OCI-LY1 (cell line): Measurements from ENCODE around the gene CLTB.

ENCODE experiments used
- H2AFZ ChIP-seq: fragments of 200-600 bp; sonication (generic), shearing (Covaris generic); 2 replicates; pipeline ENCODE4 v1.6.0; 2014; ENCODE audit warnings: antibody characterized with exemption, mild to moderate bottlenecking, low read length
- H3F3A ChIP-seq: fragments of 200-600 bp; sonication (generic), shearing (Covaris generic); 2 replicates; pipeline ENCODE4 v1.6.0; 2014; ENCODE audit warnings: mild to moderate bottlenecking, antibody characterized with exemption, low read length, moderate library complexity; ENCODE audit not compliant: insufficient read depth
- H3K27ac ChIP-seq: fragments of 200-600 bp; sonication (generic); 2 replicates; pipeline ENCODE4 v1.5.1; 2014; ENCODE audit warnings: low read length, mixed run types, mild to moderate bottlenecking, low read depth; ENCODE audit not compliant: poor library complexity, severe bottlenecking
- H3K27me3 ChIP-seq: fragments of 200-600 bp; sonication (generic); 2 replicates; pipeline ENCODE4 v1.6.0; 2014; ENCODE audit warnings: antibody characterized with exemption, mild to moderate bottlenecking, low read length, moderate library complexity; ENCODE audit not compliant: insufficient read depth
- H3K36me3 ChIP-seq: fragments of 200-600 bp; sonication (generic); 2 replicates; pipeline ENCODE4 v1.6.1; 2014; ENCODE audit warnings: mild to moderate bottlenecking, antibody characterized with exemption, low read length, moderate library complexity, mixed read lengths; ENCODE audit not compliant: insufficient read depth
- H3K4me1 ChIP-seq: fragments of 200-600 bp; sonication (generic); 2 replicates; pipeline ENCODE4 v1.5.1; 2014; ENCODE audit warnings: mild to moderate bottlenecking, low read length, moderate library complexity; ENCODE audit not compliant: insufficient read depth, severe bottlenecking
- H3K4me2 ChIP-seq: fragments of 200-600 bp; sonication (generic), shearing (Covaris generic); 2 replicates; pipeline ENCODE4 v1.6.1; 2014; ENCODE audit warnings: low read length
- H3K4me3 ChIP-seq: fragments of 200-600 bp; sonication (generic); 2 replicates; pipeline ENCODE4 v1.5.1; 2014; ENCODE audit warnings: low read length, low read depth, mild to moderate bottlenecking, mixed read lengths; ENCODE audit not compliant: poor library complexity, severe bottlenecking
- H3K79me2 ChIP-seq: fragments of 200-600 bp; shearing (Covaris generic); 2 replicates; pipeline ENCODE4 v1.6.1; 2016; ENCODE audit warnings: mixed run types, low read length, mixed read lengths; ENCODE audit not compliant: insufficient read depth
- H3K9ac ChIP-seq: fragments of 200-600 bp; sonication (generic), shearing (Covaris generic); 2 replicates; pipeline ENCODE4 v1.6.1; 2014; ENCODE audit warnings: mild to moderate bottlenecking, low read length, mixed read lengths
- H3K9me2 ChIP-seq: fragments of 200-600 bp; sonication (generic), shearing (Covaris generic); 2 replicates; pipeline ENCODE4 v1.6.1; 2014; ENCODE audit warnings: low read depth, mild to moderate bottlenecking, low read length, mixed read lengths
- H3K9me3 ChIP-seq: fragments of 200-600 bp; shearing (Covaris generic); 2 replicates; pipeline ENCODE4 v1.6.1; 2014; ENCODE audit warnings: low read length, mixed read lengths
- H4K20me1 ChIP-seq: fragments of 200-600 bp; sonication (generic), shearing (Covaris generic); 2 replicates; pipeline ENCODE4 v1.6.0; 2016; ENCODE audit warnings: mild to moderate bottlenecking, low read length; ENCODE audit not compliant: insufficient read depth
- EZH2 ChIP-seq: fragments of 200-600 bp; sonication (generic), shearing (Covaris generic); IDR thresholded peaks from 2 replicates; pipeline ENCODE4 v1.8.0; 2017; ENCODE audit warnings: borderline replicate concordance, mixed run types, mild to moderate bottlenecking, antibody characterized with exemption, low read length, moderate library complexity, mixed read lengths
- TF ChIP-seq, protein P1 (sequence below): fragments of 200-600 bp; sonication (generic), shearing (Covaris generic); IDR thresholded peaks from 2 replicates; pipeline ENCODE4 v1.5.1; 2017; ENCODE audit warnings: mild to moderate bottlenecking, antibody characterized with exemption, low read length, moderate library complexity, mixed read lengths

Gene CLTB

DNA sequence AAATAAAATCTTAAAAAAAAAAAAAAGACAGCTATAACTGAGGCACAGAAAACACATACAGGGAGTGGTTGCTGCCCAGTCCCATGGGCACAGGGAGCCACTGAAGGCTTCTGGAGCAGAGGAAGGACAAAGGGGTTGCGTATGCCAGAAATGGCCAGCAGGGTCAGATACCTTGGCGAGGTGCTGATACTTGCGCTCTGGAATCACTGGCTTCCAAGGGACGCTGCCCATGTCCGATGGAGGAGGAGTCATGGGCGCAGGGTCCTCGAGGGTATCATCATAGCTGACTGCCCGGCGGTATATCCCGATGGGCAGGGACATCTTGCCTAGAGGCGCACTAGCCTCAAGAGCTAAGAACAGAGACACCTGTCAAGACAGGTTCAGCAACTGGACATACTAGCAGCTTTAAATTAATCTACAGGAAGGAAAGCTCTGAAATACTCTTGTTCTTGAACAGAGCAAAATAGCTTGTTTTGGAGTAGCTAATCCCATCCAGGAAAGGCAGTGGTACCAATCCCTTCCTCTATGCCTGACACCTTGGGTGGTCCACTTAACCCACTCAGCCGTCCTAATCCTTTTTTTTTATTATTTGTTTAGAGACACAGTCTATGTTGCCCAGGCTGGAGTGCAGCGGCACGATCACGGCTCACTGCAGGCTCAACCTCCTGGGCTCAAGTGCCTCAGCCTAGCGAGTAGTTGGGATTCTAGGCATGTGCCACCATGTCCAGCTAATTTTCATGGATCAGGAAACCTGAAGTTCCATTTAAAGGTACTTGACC is 60.8 kb downstream of the CLTB start:
- Histone ChIP-seq H3K9me2 (no peaks in the 10 kb centered on the region), H3K27me3 (no peaks in the 10 kb centered on the region), H3K4me1 (no peaks in the 10 kb centered on the region), H3K4me3 (no peak overlapping the region), H3K9me3 (no peaks in the 10 kb centered on the region), H3K27ac (no peak overlapping the region), H3K4me2 (no peak overlapping the region), H3K79me2 (0 out of 2 replicates have a peak, but pooled peaks cover 6% of the 10 kb centered on the region), H4K20me1 (no peaks in the 10 kb centered on the region), H3K9ac (no peak overlapping the region), H2AFZ (no peak overlapping the region), H3K36me3 (peaks cover 78% of the 10 kb centered on the region), H3F3A (no peaks in the 10 kb centered on the region)
- TF ChIP-seq, protein P1, sequence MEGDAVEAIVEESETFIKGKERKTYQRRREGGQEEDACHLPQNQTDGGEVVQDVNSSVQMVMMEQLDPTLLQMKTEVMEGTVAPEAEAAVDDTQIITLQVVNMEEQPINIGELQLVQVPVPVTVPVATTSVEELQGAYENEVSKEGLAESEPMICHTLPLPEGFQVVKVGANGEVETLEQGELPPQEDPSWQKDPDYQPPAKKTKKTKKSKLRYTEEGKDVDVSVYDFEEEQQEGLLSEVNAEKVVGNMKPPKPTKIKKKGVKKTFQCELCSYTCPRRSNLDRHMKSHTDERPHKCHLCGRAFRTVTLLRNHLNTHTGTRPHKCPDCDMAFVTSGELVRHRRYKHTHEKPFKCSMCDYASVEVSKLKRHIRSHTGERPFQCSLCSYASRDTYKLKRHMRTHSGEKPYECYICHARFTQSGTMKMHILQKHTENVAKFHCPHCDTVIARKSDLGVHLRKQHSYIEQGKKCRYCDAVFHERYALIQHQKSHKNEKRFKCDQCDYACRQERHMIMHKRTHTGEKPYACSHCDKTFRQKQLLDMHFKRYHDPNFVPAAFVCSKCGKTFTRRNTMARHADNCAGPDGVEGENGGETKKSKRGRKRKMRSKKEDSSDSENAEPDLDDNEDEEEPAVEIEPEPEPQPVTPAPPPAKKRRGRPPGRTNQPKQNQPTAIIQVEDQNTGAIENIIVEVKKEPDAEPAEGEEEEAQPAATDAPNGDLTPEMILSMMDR: no peak
- TF ChIP-seq EZH2: no peak

DNA sequence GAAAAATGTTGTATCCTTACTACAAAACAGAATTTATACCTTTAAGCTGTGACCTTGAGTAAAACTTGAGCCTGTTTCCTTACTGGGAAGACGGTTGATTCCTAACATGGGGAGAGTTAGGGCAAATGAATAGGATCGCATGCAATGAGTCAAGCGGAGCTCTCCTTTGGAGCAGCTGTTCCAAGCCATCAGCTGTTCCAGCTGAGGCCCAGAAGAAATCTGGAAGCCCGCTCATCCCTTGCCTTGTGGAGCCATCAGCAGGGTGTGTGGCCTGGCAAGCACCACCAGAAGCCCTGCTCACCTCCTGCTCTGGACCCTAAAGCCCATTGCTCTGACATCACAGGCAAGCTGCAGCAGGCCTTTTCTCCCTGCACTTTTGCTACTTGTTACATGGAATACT is 62.8 kb downstream of the CLTB start:
- Histone ChIP-seq H3K9ac (no peak overlapping the region), H3K9me3 (no peaks in the 10 kb centered on the region), H3K79me2 (0 out of 2 replicates have a peak, but pooled peaks cover 6% of the 10 kb centered on the region), H3K4me3 (no peak overlapping the region), H3K4me2 (no peak overlapping the region), H2AFZ (no peak overlapping the region), H3F3A (no peaks in the 10 kb centered on the region), H3K9me2 (no peaks in the 10 kb centered on the region), H3K27ac (no peak overlapping the region), H4K20me1 (no peaks in the 10 kb centered on the region), H3K27me3 (no peaks in the 10 kb centered on the region), H3K4me1 (no peaks in the 10 kb centered on the region), H3K36me3 (peaks cover 91% of the 10 kb centered on the region)
- no peak for TF ChIP-seq EZH2
- TF ChIP-seq, protein P1: no peak

DNA sequence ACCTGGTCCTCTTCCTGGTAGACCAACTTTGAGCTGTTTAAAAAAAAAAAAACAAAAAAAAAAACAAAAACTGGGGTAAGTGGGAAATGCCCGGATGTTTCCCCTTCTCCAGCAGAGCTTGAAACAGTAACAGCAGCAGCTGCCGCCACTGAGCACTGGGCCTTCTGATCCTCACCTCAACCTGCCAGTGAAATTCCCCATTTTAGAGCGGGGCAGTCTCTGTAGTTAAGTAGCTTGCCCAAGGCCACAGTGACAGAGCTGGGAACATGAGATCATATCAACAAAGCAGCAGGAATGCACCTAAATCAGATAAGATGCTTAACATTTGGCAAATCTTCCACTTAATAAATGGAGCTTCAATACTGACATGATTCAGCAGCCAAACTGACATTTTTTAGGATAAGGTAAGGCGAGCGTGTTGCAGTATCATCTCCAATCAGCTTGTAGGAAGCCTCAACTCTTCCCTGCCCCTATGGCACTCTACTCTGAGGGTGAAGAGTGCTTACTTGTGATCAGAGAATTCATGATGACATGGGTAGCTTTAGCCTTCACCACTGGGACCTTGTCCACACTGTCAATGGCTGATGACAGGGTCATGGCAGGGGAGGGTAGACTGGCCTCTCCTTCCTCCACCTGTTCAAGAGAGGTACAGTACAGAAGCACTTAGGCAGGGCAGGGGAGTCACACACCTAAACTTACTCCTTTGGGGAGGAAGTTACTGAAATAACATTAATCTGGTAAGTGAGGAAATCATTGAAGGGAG is 64.0 kb downstream of the CLTB start:
- Histone ChIP-seq H3K4me2 (no peak overlapping the region), H3K27ac (no peak overlapping the region)
- no peak for TF ChIP-seq EZH2
- TF ChIP-seq, protein P1: no peak

More for the DNA sequence above, 64.0 kb downstream of the CLTB start:
- H4K20me1 ChIP-seq: no peaks in the 10 kb centered on the region
- H3F3A ChIP-seq: no peaks in the 10 kb centered on the region
- no peaks in the 10 kb centered on the region for H3K9me3 ChIP-seq
- no peaks in the 10 kb centered on the region for H3K4me1 ChIP-seq
- 0 out of 2 replicates have a peak, but pooled peaks cover 6% of the 10 kb centered on the region for H3K79me2 ChIP-seq
- no peaks in the 10 kb centered on the region for H3K27me3 ChIP-seq
- H3K9me2 ChIP-seq: no peaks in the 10 kb centered on the region
- H3K4me3 ChIP-seq: no peak overlapping the region
- peaks cover 92% of the 10 kb centered on the region for H3K36me3 ChIP-seq
- H2AFZ ChIP-seq: no peak overlapping the region
- no peak overlapping the region for H3K9ac ChIP-seq
